Breast epithelium (tissue), 3 donors: ENCODE results near the gene MYLK.
"Not testable (repeated sequence)": the region's sequence is repeated elsewhere in the genome, so short reads cannot be mapped to it uniquely, and the experiment has no call there.

ENCODE experiments used
- CTCF ChIP-seq, 3 donors: fragments of 450-650 bp; IDR thresholded peaks; one replicate each; pipeline ENCODE4 v1.5.1; 2016 to 2017; ENCODE audit warnings: antibody characterized with exemption in 3 of 3, mild to moderate bottlenecking in 3 of 3, moderate library complexity in 3 of 3
- POLR2A ChIP-seq: fragments of 450-650 bp; IDR thresholded peaks from one replicate; pipeline ENCODE4 v1.6.1; 2016; ENCODE audit warnings: antibody characterized with exemption, mild to moderate bottlenecking, moderate library complexity
- POLR2AphosphoS5 ChIP-seq, 3 donors: sonication (generic); formaldehyde crosslinking; IDR thresholded peaks; one replicate each; pipeline ENCODE4 v1.6.1; 2017; ENCODE audit warnings: antibody characterized with exemption in 3 of 3

- TF ChIP-seq CTCF (IDR thresholded peaks at IDR 0.05); POLR2A; POLR2AphosphoS5 (IDR thresholded peaks at IDR 0.05): not testable (repeated sequence)
Measured at GRCh38 chr3:123600863-123601262, 283.3 kb downstream of the MYLK start.
